ENCODE results near the gene ZP2.

Gene ZP2

GRCh38 chr16:21235199-21235585 is 23.8 kb upstream of the ZP2 start:
- no peak for TF ChIP-seq USF1 (IDR thresholded peaks at IDR 0.05)
- no peak for TF ChIP-seq RAD21 (IDR thresholded peaks at IDR 0.05; ENCODE audit: low read depth)
- TF ChIP-seq REST (IDR thresholded peaks at IDR 0.05; ENCODE audit: low read depth): no peak
- no peak for TF ChIP-seq ZBTB7A (IDR thresholded peaks at IDR 0.05; ENCODE audit: low read depth)
- no peak for TF ChIP-seq YY1 (IDR thresholded peaks at IDR 0.05; ENCODE audit: low read depth)
- no peak for TF ChIP-seq CEBPB (IDR thresholded peaks at IDR 0.05)
- TF ChIP-seq EGR1 (IDR thresholded peaks at IDR 0.05): no peak
- no peak for TF ChIP-seq CREB1 (IDR thresholded peaks at IDR 0.05; ENCODE audit: low read depth)
- no peak for TF ChIP-seq EP300 (IDR thresholded peaks at IDR 0.05; ENCODE audit: borderline replicate concordance)
- no peak for TF ChIP-seq TEAD4 (IDR thresholded peaks at IDR 0.05)
- TF ChIP-seq TAF1 (IDR thresholded peaks at IDR 0.05; ENCODE audit: low read depth): no peak
- TF ChIP-seq FOXM1 (IDR thresholded peaks at IDR 0.05; ENCODE audit: borderline replicate concordance, low read depth): no peak
- TF ChIP-seq NFIC (IDR thresholded peaks at IDR 0.05): no peak
- TF ChIP-seq MAX (IDR thresholded peaks at IDR 0.05): no peak
- no peak for TF ChIP-seq TCF12 (IDR thresholded peaks at IDR 0.05; ENCODE audit: low read depth)

GRCh38 chr16:21233521-21234150 is 22.3 kb upstream of the ZP2 start, which contains the start of gene ANKS4B:
TSS of gene ANKS4B (plus strand) at chr16:21233699. CDS start at chr16:21233738, 39 bp downstream.
- TF ChIP-seq FOXM1 (IDR thresholded peaks at IDR 0.05; ENCODE audit: borderline replicate concordance, low read depth): no peak
- no peak for TF ChIP-seq USF1 (IDR thresholded peaks at IDR 0.05)
- no peak for TF ChIP-seq TCF12 (IDR thresholded peaks at IDR 0.05; ENCODE audit: low read depth)
- no peak for TF ChIP-seq CREB1 (IDR thresholded peaks at IDR 0.05; ENCODE audit: low read depth)
- TF ChIP-seq EP300 (IDR thresholded peaks at IDR 0.05; ENCODE audit: borderline replicate concordance): no peak
- TF ChIP-seq TAF1 (IDR thresholded peaks at IDR 0.05; ENCODE audit: low read depth): no peak
- TF ChIP-seq EGR1 (IDR thresholded peaks at IDR 0.05): no peak
- no peak for TF ChIP-seq MAX (IDR thresholded peaks at IDR 0.05)
- TF ChIP-seq CEBPB (IDR thresholded peaks at IDR 0.05): no peak

- no peak for TF ChIP-seq TCF12 (IDR thresholded peaks at IDR 0.05; ENCODE audit: low read depth)
- TF ChIP-seq YY1 (IDR thresholded peaks at IDR 0.05; ENCODE audit: low read depth): no peak
- no peak for TF ChIP-seq EP300 (IDR thresholded peaks at IDR 0.05; ENCODE audit: borderline replicate concordance)
- TF ChIP-seq REST (IDR thresholded peaks at IDR 0.05; ENCODE audit: low read depth): no peak
- no peak for TF ChIP-seq TAF1 (IDR thresholded peaks at IDR 0.05; ENCODE audit: low read depth)
- TF ChIP-seq FOXM1 (IDR thresholded peaks at IDR 0.05; ENCODE audit: borderline replicate concordance, low read depth): no peak
- no peak for TF ChIP-seq RAD21 (IDR thresholded peaks at IDR 0.05; ENCODE audit: low read depth)
- no peak for TF ChIP-seq ZBTB7A (IDR thresholded peaks at IDR 0.05; ENCODE audit: low read depth)
- no peak for TF ChIP-seq CREB1 (IDR thresholded peaks at IDR 0.05; ENCODE audit: low read depth)
- no peak for TF ChIP-seq MAX (IDR thresholded peaks at IDR 0.05)
- TF ChIP-seq TEAD4 (IDR thresholded peaks at IDR 0.05): no peak
- no peak for TF ChIP-seq USF1 (IDR thresholded peaks at IDR 0.05)
- TF ChIP-seq EGR1 (IDR thresholded peaks at IDR 0.05): no peak
- TF ChIP-seq CEBPB (IDR thresholded peaks at IDR 0.05): no peak
Measured at GRCh38 chr16:21233045-21233520, 21.7 kb upstream of the ZP2 start.

GRCh38 chr16:21228361-21228872 is 17.0 kb upstream of the ZP2 start:
- no peak for TF ChIP-seq TEAD4 (IDR thresholded peaks at IDR 0.05)
- TF ChIP-seq NFIC (IDR thresholded peaks at IDR 0.05): no peak
- TF ChIP-seq RAD21 (IDR thresholded peaks at IDR 0.05; ENCODE audit: low read depth): no peak
- no peak for TF ChIP-seq MAX (IDR thresholded peaks at IDR 0.05)
- no peak for TF ChIP-seq ZBTB7A (IDR thresholded peaks at IDR 0.05; ENCODE audit: low read depth)
- TF ChIP-seq REST (IDR thresholded peaks at IDR 0.05; ENCODE audit: low read depth): no peak
- TF ChIP-seq TCF12 (IDR thresholded peaks at IDR 0.05; ENCODE audit: low read depth): no peak
- TF ChIP-seq FOXM1 (IDR thresholded peaks at IDR 0.05; ENCODE audit: borderline replicate concordance, low read depth): no peak
- TF ChIP-seq TAF1 (IDR thresholded peaks at IDR 0.05; ENCODE audit: low read depth): no peak
- no peak for TF ChIP-seq EP300 (IDR thresholded peaks at IDR 0.05; ENCODE audit: borderline replicate concordance)
